Activated naive CD8-positive, alpha-beta T cell treated with anti-CD3 and anti-CD28 coated beads, Interleukin-2, amount 50 U/mL, for 16 hours (primary cell): ENCODE results near the gene TIGD4.

Source experiments
- DNase-seq: peaks from one replicate; pipeline ENCODE4 v3.0.0-alpha.2; 2020; ENCODE audit warnings: low read depth, low spot score

Gene TIGD4

GRCh38 chr4:152719801-152720556 lies 59.6 kb downstream of the TIGD4 start:
- DNase-seq, result no peak
